WERI-Rb-1 (cell line): ENCODE results near the gene ARSI.

Experiments
- DNase-seq: peaks from one replicate; pipeline ENCODE4 v3.0.0-alpha.2; 2020
- H3K27ac ChIP-seq: fragments of 250-450 bp; sonication (Bioruptor Pico); 2 replicates; pipeline ENCODE4 v1.5.1; 2020; ENCODE audit warnings: mild to moderate bottlenecking, moderate library complexity
- H3K27me3 ChIP-seq: fragments of 250-450 bp; sonication (Bioruptor Pico); 2 replicates; pipeline ENCODE4 v1.5.1; 2021; ENCODE audit warnings: mild to moderate bottlenecking, low read depth, moderate library complexity; ENCODE audit not compliant: insufficient read depth, severe bottlenecking
- H3K36me3 ChIP-seq: fragments of 250-450 bp; sonication (Bioruptor Pico); 2 replicates; pipeline ENCODE4 v1.5.1; 2020; ENCODE audit warnings: mild to moderate bottlenecking, moderate library complexity
- H3K4me3 ChIP-seq: 2 replicates; pipeline ENCODE4 v1.5.1; 2011; ENCODE audit warnings: low read depth, mild to moderate bottlenecking, control low read depth, low read length
- H3K9me3 ChIP-seq: fragments of 250-450 bp; sonication (Bioruptor Pico); 2 replicates; pipeline ENCODE4 v1.5.1; 2021; ENCODE audit warnings: mild to moderate bottlenecking, moderate library complexity; ENCODE audit not compliant: severe bottlenecking
- CTCF ChIP-seq: IDR thresholded peaks from 2 replicates; pipeline ENCODE4 v1.5.1; 2011; ENCODE audit warnings: low read depth, mild to moderate bottlenecking, control low read depth, inconsistent platforms, low read length

ARSI gene

GRCh38 chr5:150256410-150257064 lies 46.2 kb downstream of the ARSI start:
- H3K36me3 ChIP-seq: no peaks in the 10 kb centered on the region
- no peak overlapping the region for H3K4me3 ChIP-seq
- H3K27ac ChIP-seq: no peak overlapping the region
- peak; percentile 89 for TF ChIP-seq CTCF
- H3K9me3 ChIP-seq: no peaks in the 10 kb centered on the region
- no peaks in the 10 kb centered on the region for H3K27me3 ChIP-seq
- peak; percentile 83 for DNase-seq

- DNase-seq: no peak
- no peak for TF ChIP-seq CTCF
Measured at GRCh38 chr5:150255659-150256409, 46.9 kb downstream of the ARSI start.

GRCh38 chr5:150254774-150255173 lies 47.9 kb downstream of the ARSI start:
- no peaks in the 10 kb centered on the region for H3K27me3 ChIP-seq

More at GRCh38 chr5:150255659-150256409, 46.9 kb downstream of the ARSI start:
- Histone ChIP-seq H3K9me3 (no peaks in the 10 kb centered on the region), H3K4me3 (no peak overlapping the region), H3K27ac (no peak overlapping the region; the same call in 1 of the 2 replicates), H3K27me3 (no peaks in the 10 kb centered on the region), H3K36me3 (no peaks in the 10 kb centered on the region)

GRCh38 chr5:150254363-150254762 lies 48.3 kb downstream of the ARSI start:
- Histone ChIP-seq H3K36me3 (no peaks in the 10 kb centered on the region), H3K9me3 (no peaks in the 10 kb centered on the region), H3K27me3 (no peaks in the 10 kb centered on the region), H3K27ac (peak overlapping the region; percentile 69), H3K4me3 (no peak overlapping the region)
- TF ChIP-seq CTCF: no peak
- DNase-seq: peak; percentile 53

More at GRCh38 chr5:150254774-150255173, 47.9 kb downstream of the ARSI start:
- H3K36me3 ChIP-seq: no peaks in the 10 kb centered on the region
- DNase-seq: no peak
- H3K9me3 ChIP-seq: no peaks in the 10 kb centered on the region
- peak overlapping the region; percentile 69 for H3K27ac ChIP-seq
- no peak overlapping the region for H3K4me3 ChIP-seq
- TF ChIP-seq CTCF: no peak

- no peaks in the 10 kb centered on the region for H3K27me3 ChIP-seq
- no peak for TF ChIP-seq CTCF
- no peak for DNase-seq
- H3K4me3 ChIP-seq: no peak overlapping the region
- H3K27ac ChIP-seq: peak overlapping the region; percentile 69
- H3K36me3 ChIP-seq: no peaks in the 10 kb centered on the region
- H3K9me3 ChIP-seq: no peaks in the 10 kb centered on the region
Measured at GRCh38 chr5:150253416-150254208, 49.1 kb downstream of the ARSI start.
